GM12875 (cell line): ENCODE data around the gene SGO2.

Source experiments
- H3K4me3 ChIP-seq: one replicate; pipeline ENCODE4 v1.5.1; 2011; ENCODE audit warnings: low read depth, low read length, control low read depth
- CTCF ChIP-seq: IDR thresholded peaks from 2 replicates; pipeline ENCODE4 v1.5.1; 2011; ENCODE audit warnings: low read depth, mild to moderate bottlenecking, control low read depth, inconsistent platforms, low read length, moderate library complexity, borderline replicate concordance; ENCODE audit not compliant: insufficient read depth

Gene SGO2

DNA sequence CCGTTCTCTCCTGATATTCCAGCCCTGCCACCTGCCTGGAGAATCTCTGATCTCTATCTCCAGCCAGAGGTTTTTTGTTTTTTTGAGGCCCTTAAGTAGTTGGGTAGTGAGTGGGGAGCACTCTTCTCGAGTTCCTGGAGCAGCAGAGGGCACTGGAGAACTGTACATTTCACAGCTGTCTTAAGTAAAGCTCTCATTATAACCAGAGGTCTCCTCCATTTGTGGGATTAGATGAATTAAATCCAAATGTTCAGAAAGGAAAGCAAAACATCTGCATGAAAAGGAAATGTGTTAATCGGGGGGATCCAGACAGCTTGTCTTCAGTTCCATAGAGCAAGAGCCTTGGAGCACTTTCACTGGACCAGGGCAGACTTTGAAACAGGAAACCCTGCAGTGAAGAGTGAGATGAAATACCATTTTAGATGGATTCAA, 92.6 kb downstream of the SGO2 start:
- no peak for TF ChIP-seq CTCF

DNA sequence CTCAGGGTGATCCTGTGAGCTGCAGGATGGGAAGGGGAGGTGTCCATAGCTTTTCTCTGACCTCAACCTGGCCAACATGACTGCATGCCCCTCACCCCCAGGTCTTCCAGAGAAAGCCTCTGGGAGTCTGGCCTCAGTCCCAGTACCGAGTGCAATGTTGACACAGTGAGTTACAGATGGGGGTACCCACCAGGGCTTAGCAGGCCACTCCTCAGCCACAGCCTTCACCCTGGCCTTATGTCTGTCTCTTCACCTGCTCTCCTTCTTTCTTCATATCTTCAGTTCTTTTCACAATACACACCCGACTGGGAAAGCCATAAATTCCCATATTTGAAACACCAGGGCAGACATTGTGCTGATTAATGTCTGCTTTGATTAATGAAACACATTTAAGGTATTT, 93.3 kb downstream of the SGO2 start:
- no peak overlapping the region for H3K4me3 ChIP-seq
- TF ChIP-seq CTCF = no peak

More for the DNA sequence above, 92.6 kb downstream of the SGO2 start:
- no peak overlapping the region for H3K4me3 ChIP-seq

DNA sequence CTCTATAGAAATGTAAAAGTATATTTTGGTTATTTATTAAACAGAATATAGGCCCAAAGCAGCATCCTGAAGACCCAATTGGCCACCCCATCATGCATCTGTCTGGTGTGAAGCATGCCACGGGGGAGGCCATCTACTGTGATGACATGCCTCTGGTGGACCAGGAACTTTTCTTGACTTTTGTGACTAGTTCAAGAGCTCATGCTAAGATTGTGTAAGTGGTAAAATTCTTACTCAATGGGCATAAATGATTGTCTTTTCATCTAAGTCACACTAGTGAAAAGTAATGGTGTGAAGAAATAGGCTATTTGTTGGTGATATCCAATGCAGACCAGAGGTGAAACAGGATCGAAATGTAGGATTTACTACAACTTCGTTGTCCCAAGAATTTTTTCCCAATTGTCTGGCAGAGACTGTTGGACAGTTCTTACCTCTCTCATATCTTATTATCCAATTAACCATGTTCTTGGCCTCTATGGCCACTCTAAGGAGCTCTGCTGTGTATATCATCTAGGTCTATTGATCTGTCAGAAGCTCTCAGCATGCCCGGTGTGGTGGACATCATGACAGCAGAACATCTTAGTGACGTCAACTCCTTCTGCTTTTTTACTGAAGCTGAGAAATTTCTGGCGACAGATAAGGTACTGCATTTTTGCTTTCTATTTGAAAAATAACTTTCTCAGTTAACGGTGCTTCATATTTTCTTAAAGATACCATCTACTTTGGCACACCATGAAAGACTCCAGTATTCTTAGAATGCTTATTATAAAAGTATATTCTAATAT, 94.8 kb downstream of the SGO2 start:
- H3K4me3 ChIP-seq = no peak overlapping the region
- TF ChIP-seq CTCF = no peak

DNA sequence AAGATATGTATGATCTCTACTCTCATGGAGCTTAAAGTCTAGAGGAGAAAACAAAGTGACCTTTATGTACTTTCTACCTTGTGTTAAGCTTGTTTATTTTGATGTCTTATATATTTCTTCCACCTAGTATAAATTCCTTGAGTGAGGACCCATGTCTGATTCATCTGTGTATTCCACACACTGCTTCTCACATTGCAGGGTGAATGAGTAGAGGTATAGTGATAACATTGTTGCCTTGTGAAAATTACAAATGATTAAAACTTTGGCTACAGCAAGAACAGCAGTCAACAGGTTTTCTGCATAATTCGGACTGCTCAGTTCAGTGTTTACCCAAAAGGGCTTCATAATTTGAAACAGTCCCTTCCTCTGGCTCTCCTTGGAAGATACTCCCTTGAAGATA, 96.1 kb downstream of the SGO2 start:
- TF ChIP-seq CTCF = no peak
- no peak overlapping the region for H3K4me3 ChIP-seq

DNA sequence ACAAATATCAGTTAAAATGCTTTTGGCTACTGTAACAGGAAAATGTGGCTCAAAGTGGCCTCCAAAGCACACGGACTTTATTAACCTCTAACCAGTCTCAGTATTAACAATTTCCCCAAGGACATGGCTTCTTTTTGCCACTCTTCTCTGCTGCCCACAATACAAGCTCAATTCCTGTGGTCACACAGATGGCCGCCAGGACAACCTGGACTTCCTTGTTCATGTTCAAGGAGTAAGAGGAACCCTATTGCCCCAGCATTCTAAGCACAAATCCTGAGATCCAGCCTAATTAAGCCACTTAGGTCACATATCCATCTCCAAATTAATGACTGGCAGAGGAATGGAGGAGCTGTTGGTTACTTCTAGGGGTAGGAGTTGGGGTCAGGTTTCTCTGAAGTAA, 98.0 kb downstream of the SGO2 start:
- TF ChIP-seq CTCF = no peak
- no peak overlapping the region for H3K4me3 ChIP-seq

DNA sequence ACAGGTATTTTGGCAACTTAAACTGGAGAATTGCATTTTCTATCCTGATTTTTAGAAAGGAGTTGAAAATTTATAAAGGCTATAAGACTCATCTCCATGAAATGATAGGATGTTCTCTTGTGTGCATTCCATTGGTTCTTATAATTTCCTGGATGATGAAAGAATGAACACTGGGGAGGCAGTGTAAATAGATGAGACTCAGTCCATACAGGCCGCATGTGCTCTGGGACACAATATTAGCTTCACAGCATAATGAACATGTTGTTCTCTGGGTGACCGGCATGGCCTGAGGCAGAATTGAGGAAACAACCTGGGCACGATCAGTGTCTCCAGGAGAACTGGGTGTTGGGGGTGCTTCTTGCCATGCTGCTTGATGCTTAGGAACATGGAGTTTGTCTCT, 98.7 kb downstream of the SGO2 start:
- TF ChIP-seq CTCF = no peak
- no peak overlapping the region for H3K4me3 ChIP-seq

- no peak overlapping the region for H3K4me3 ChIP-seq
- no peak for TF ChIP-seq CTCF
Observed at GRCh38 chr2:200625282-200625681, 99.3 kb downstream of the SGO2 start.
